Endometrial microvascular endothelial cells (primary cell): ENCODE data around the gene FRMD8. TPM values are rescaled to one million over a fixed set of nuclear protein-coding genes. Genes with fewer than 3 reads are reported as not detected.

Experiments
- in situ Hi-C: cut with HindIII; loops from 2 replicates; pipeline ENCODE4 v1.10.0; 2017; ENCODE audit warnings: low sequenced_read_pairs, low pct_unique_long_range_greater_than_20kb; ENCODE audit errors: inconsistent ontology term
- total RNA-seq: library from RNA; depleted of rRNA; stranded (reverse); fragments of >200 nt; gene quantifications from one replicate; pipeline ENCODE4 v1.2.3, GENCODE V29; 2015; ENCODE audit errors: inconsistent ontology term

Gene FRMD8
- total RNA-seq, 1 donor from 2014 or later = 103 TPM

DNA sequence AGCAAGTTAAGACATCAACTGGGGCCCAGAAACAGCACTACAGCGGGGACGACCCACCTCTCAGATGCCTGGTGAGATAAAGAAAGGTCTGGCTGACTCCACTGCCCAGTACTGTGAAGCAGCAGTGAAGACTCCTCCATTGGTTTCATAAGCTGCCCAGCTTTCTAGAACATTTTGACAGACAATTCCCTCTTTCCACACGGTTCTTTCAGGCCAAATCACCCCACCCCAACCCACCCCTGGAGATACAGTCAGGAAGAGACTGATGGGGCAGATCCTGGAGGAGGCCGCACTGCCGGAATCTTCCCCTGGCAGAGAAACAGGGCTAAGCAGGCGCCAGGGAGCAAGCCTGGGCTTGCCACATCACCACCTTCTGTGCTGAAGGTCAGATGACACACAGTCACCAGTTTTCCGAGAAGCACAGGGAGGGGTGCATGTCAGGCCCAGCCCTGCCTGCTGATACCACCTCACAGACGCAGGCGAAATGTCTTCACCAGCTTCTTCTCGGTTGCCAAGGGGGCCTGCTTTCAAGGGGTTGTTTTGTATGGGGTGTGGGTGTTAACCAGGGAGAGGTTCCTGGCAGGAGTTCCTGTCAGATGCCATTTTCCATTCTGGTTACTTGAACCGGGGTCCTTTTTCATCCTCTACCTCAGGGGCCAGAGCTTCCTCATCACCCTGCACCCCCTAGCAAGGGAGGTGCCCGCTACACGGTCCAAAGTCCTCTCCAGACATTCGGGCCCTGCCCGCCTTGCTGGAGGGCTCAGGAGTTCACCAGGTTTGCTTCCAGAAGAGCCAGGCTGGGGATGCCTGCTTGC lies 34.7 kb downstream of the FRMD8 start:
- in situ Hi-C loops = no loop called here

- in situ Hi-C loops = no loop called here
Measured at GRCh38 chr11:65421794-65422632, 35.6 kb downstream of the FRMD8 start.

DNA sequence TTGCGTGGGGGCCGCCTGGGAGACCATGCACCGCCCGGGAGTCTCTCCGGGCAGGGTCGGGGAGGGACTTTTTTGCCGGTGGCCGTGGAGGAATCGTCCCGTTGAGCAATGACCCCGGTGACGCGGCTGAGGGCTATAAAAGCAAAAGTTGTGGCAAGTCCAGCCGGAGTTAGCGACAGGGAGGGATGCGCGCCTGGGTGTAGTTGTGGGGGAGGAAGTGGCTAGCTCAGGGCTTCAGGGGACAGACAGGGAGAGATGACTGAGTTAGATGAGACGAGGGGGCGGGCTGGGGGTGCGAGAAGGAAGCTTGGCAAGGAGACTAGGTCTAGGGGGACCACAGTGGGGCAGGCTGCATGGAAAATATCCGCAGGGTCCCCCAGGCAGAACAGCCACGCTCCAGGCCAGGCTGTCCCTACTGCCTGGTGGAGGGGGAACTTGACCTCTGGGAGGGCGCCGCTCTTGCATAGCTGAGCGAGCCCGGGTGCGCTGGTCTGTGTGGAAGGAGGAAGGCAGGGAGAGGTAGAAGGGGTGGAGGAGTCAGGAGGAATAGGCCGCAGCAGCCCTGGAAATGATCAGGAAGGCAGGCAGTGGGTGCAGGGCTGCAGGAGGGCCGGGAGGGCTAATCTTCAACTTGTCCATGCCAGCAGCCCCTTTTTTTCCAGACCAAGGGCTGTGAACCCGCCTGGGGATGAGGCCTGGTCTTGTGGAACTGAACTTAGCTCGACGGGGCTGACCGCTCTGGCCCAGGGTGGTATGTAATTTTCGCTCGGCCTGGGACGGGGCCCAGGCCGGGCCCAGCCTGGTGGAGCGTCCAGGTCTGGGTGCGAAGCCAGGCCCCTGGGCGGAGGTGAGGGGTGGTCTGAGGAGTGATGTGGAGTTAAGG lies 36.4 kb downstream of the FRMD8 start, which contains the start of gene NEAT1:
Gene NEAT1, plus strand, starts transcription at position 166 of the 883 bp plus-strand sequence.
- in situ Hi-C loops = no loop called here

GRCh38 chr11:65423516-65424204 lies 37.2 kb downstream of the FRMD8 start:
- in situ Hi-C loops = no loop called here

- in situ Hi-C loops = no loop called here
Measured at GRCh38 chr11:65424205-65425104, 38.0 kb downstream of the FRMD8 start.

GRCh38 chr11:65425105-65425970 lies 38.9 kb downstream of the FRMD8 start:
- in situ Hi-C loops = no loop called here

GRCh38 chr11:65425971-65426838 lies 39.8 kb downstream of the FRMD8 start:
- in situ Hi-C loops = no loop called here

DNA sequence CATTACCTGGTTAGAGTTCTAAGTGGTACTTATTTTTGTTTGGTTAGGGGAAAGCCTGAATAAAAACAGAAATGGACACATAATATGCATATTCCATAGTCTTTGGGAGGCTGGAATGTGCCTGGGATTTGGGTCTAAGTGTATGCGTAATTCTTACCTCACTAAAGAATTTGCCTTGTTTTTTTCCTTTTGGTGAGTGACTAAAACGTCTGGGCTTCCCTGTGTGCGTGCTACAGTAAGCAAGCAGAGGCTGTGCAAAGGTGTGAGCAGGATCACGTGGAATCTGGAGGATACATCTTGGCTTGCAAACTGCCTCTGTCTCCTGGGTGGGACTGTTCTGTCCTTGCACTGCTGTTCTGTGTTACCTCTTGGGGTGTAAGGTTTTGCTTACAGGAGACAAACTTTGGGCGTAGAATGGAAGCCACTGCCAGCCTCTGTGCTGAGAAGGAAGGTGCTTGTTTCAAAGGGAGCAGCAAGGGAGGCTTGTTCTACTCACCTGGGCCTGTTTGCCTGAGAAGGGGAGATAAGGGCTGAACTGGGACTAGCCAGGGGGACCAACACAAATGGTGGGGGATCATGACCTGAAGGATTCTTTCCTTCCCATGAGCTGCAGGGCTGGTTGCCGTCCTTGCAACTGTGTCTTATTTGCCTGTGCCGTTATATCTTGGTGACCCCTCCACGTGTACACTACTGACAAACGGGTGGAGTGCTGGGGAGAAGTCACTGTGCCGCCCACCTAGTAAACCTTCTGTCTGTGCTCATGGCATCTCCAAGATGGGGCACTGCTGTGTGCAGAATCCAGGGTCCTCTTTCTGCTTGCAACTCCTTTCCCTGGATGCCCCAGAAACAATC lies 40.6 kb downstream of the FRMD8 start:
- in situ Hi-C loops = no loop called here

DNA sequence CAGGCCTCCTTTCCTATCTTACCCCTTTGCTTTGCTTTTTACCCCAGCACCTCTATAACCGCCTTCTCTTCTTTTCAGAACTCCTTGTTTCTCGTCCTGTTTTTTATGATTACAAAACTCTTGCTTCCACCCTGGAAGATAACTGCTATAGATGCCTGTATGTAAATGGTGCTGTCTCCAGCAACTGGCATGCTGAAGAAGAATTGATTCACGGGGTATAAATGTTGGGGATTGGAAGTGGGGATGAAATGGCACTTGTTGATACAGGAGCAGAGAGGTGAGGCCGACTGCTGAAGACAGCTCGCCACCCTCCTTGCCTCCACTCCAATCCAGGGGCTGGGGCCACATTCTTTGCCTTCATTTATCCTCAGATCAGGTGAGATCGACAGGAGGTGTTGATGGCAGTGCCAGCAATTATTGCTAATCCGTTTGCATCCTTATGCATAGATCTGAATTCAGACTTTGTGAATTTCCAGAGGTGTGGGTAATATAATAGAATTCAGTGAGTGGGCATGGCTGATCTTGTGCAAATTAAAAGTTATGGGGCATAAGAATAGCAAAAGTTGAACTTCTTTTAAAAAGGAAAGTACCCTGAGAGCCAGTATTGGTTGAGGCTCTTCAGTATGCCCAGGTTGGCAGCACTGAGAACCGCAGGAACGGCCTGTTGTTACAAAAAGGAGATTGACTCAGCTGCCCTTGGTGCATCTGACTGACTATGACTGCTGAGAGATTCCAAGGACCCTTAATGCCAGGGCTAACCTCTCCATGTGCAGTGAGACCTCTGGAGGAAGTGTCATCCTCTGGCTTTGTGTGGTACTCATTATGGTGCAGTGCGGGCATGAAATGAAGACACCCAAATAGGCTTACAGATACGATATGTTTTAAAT lies 41.5 kb downstream of the FRMD8 start:
- in situ Hi-C loops = no loop called here

DNA sequence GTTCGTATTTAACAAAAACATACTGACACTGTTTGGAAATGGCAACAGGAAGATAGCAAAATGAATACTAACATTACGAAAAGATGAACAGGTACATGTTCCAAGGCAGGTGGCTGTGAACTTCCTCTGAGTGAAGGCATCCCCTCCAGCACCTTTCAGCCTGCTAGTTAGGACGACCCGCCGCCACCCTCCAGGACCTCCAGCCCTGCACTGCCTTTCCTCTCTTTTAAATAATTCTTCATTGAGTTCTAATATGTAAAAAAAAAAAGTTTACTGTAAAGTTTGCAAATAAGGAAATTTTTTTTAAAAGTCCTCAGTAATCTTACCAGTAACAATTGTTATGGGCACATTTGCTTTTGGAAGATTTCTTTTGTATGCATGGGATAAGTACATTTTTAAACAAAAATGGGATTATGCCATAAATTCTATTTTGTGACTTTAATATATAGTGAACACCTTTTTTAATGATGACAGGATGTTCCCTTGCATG lies 42.2 kb downstream of the FRMD8 start:
- in situ Hi-C loops = no loop called here

DNA sequence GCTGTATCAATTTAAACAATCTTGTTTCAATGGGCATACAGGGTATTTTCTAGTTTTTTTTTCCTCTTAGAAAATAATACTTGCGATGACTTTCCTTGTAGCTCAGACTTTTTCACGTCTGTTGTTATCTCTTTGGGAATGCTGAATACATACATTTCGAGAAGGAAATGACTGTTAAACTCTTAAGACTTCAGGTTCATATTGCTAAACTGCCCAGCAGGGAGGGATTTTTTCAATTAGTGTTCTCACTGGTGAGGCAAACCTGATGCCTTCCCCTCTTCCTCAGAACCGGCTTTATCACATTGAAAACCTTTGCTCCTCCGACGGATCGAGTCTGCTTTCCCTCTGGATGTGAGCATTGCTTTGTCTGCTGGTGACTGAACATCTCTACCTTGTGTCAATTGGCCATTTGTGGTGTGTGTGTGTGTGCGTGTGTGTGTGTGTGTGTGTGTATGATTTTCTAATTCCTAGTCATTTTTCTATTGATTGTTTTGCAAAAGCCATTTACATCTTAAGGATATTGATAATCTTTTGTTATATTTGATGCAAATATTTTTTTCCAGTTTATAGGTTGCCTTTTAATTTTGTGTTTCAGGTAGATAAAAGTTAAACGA lies 42.7 kb downstream of the FRMD8 start:
- in situ Hi-C loops = no loop called here

GRCh38 chr11:65429724-65430405 lies 43.4 kb downstream of the FRMD8 start:
- in situ Hi-C loops = no loop called here
